Osteocyte (in vitro differentiated cells): ENCODE data around the gene RGMA. TPM values are rescaled to one million over a fixed set of nuclear protein-coding genes. Genes with fewer than 3 reads are reported as not detected.

Source experiments
- DNase-seq: peaks from one replicate; pipeline ENCODE4 v3.0.0; 2021; ENCODE audit warnings: mixed read lengths; ENCODE audit not compliant: unreplicated experiment; ENCODE audit errors: extremely low spot score
- H3K27ac Mint-ChIP-seq: one replicate; pipeline ENCODE4 v1.8.0; 2021; ENCODE audit warnings: mild to moderate bottlenecking, mixed read lengths; ENCODE audit not compliant: unreplicated experiment
- H3K27me3 Mint-ChIP-seq: one replicate; pipeline ENCODE4 v1.8.0; 2021; ENCODE audit warnings: mixed read lengths; ENCODE audit not compliant: unreplicated experiment
- H3K36me3 Mint-ChIP-seq: one replicate; pipeline ENCODE4 v1.8.0; 2021; ENCODE audit warnings: mixed read lengths; ENCODE audit not compliant: unreplicated experiment
- H3K4me1 Mint-ChIP-seq: one replicate; pipeline ENCODE4 v1.8.0; 2021; ENCODE audit warnings: mixed read lengths; ENCODE audit not compliant: unreplicated experiment
- H3K4me3 Mint-ChIP-seq: one replicate; pipeline ENCODE4 v1.8.0; 2021; ENCODE audit warnings: mild to moderate bottlenecking, moderate library complexity, mixed read lengths; ENCODE audit not compliant: unreplicated experiment
- H3K9me3 Mint-ChIP-seq: one replicate; pipeline ENCODE4 v1.8.0; 2021; ENCODE audit warnings: mixed read lengths; ENCODE audit not compliant: unreplicated experiment
- CTCF ChIP-seq: fragments of 200-600 bp; sonication (generic); IDR thresholded peaks from 2 replicates; pipeline ENCODE4 v1.5.0; 2021; ENCODE audit warnings: antibody characterized with exemption, mild to moderate bottlenecking, moderate library complexity
- total RNA-seq: library from RNA; stranded (reverse); gene quantifications from 2 replicates; pipeline ENCODE4 v1.2.1, GENCODE V29; 2021

Gene RGMA
- total RNA-seq, 1 donor from 2014 or later: 12.4 TPM

GRCh38 chr15:93059442-93059841 is 29.6 kb downstream of the RGMA start:
- Mint-ChIP-seq H3K4me1 (peaks cover 25% of the 10 kb centered on the region), H3K27ac (no peak overlapping the region), H3K27me3 (no peaks in the 10 kb centered on the region), H3K9me3 (no peaks in the 10 kb centered on the region), H3K36me3 (peaks cover 7% of the 10 kb centered on the region), H3K4me3 (no peak overlapping the region)
- no peak for DNase-seq
- TF ChIP-seq CTCF: no peak

GRCh38 chr15:93058904-93059427 is 30.0 kb downstream of the RGMA start:
- peaks cover 10% of the 10 kb centered on the region for H3K36me3 Mint-ChIP-seq
- no peak overlapping the region for H3K4me3 Mint-ChIP-seq
- H3K9me3 Mint-ChIP-seq: no peaks in the 10 kb centered on the region
- DNase-seq: no peak
- no peaks in the 10 kb centered on the region for H3K27me3 Mint-ChIP-seq
- peaks cover 25% of the 10 kb centered on the region for H3K4me1 Mint-ChIP-seq
- H3K27ac Mint-ChIP-seq: no peak overlapping the region
- TF ChIP-seq CTCF: no peak

GRCh38 chr15:93058128-93058527 is 30.9 kb downstream of the RGMA start:
- TF ChIP-seq CTCF: no peak
- no peak overlapping the region for H3K27ac Mint-ChIP-seq
- H3K27me3 Mint-ChIP-seq: no peaks in the 10 kb centered on the region
- no peak for DNase-seq
- H3K9me3 Mint-ChIP-seq: no peaks in the 10 kb centered on the region
- H3K36me3 Mint-ChIP-seq: peaks cover 8% of the 10 kb centered on the region
- no peak overlapping the region for H3K4me3 Mint-ChIP-seq
- H3K4me1 Mint-ChIP-seq: peaks cover 22% of the 10 kb centered on the region

GRCh38 chr15:93057618-93058017 is 31.4 kb downstream of the RGMA start:
- peaks cover 18% of the 10 kb centered on the region for H3K4me1 Mint-ChIP-seq
- TF ChIP-seq CTCF: no peak
- H3K27me3 Mint-ChIP-seq: no peaks in the 10 kb centered on the region
- no peaks in the 10 kb centered on the region for H3K9me3 Mint-ChIP-seq
- H3K27ac Mint-ChIP-seq: no peak overlapping the region
- no peak for DNase-seq
- H3K4me3 Mint-ChIP-seq: no peak overlapping the region
- peaks cover 8% of the 10 kb centered on the region for H3K36me3 Mint-ChIP-seq

GRCh38 chr15:93056836-93057235 is 32.2 kb downstream of the RGMA start:
- Mint-ChIP-seq H3K4me1 (peaks cover 12% of the 10 kb centered on the region), H3K4me3 (no peak overlapping the region), H3K36me3 (peaks cover 9% of the 10 kb centered on the region), H3K27me3 (no peaks in the 10 kb centered on the region), H3K27ac (no peak overlapping the region), H3K9me3 (no peaks in the 10 kb centered on the region)
- DNase-seq: no peak
- TF ChIP-seq CTCF: no peak
